Measurements from ENCODE around the gene CELSR1. TPM values are rescaled to one million over a fixed set of nuclear protein-coding genes. Genes with fewer than 3 reads are reported as not detected.

Gene CELSR1
- total RNA-seq, 1 donor from 2014 or later = 8.9 TPM

- intact Hi-C loops (cut with micrococcal nuclease) = no loop called here
- Histone ChIP-seq H3K4me1 (peaks cover 9% of the 10 kb centered on the region), H3K36me3 (no peaks in the 10 kb centered on the region), H3K27me3 (ENCODE audit: low read depth) (peaks cover 30% of the 10 kb centered on the region), H3K27ac (replicated peaks) (no peak overlapping the region), H3K9me3 (replicated peaks) (no peaks in the 10 kb centered on the region), H3K4me3 (no peak overlapping the region)
- TF ChIP-seq CTCF (IDR thresholded peaks at IDR 0.05; ENCODE audit: borderline replicate concordance) = no peak
- no peak for DNase-seq
Observed at GRCh38 chr22:46469711-46470110, 67.7 kb downstream of the CELSR1 start.

GRCh38 chr22:46467006-46467405, 70.4 kb downstream of the CELSR1 start:
- no peak for TF ChIP-seq CTCF (IDR thresholded peaks at IDR 0.05; ENCODE audit: borderline replicate concordance)
- Histone ChIP-seq H3K36me3 (no peaks in the 10 kb centered on the region), H3K9me3 (replicated peaks) (no peaks in the 10 kb centered on the region), H3K4me3 (no peak overlapping the region), H3K27ac (replicated peaks) (no peak overlapping the region), H3K4me1 (peaks cover 9% of the 10 kb centered on the region), H3K27me3 (ENCODE audit: low read depth) (peaks cover 13% of the 10 kb centered on the region)
- no peak for DNase-seq
- intact Hi-C loops (cut with micrococcal nuclease) = no loop called here

- no peaks in the 10 kb centered on the region for H3K36me3 ChIP-seq
- no peaks in the 10 kb centered on the region for H3K9me3 ChIP-seq (replicated peaks)
- H3K27me3 ChIP-seq (ENCODE audit: low read depth) = peaks cover 13% of the 10 kb centered on the region
- TF ChIP-seq CTCF (IDR thresholded peaks at IDR 0.05; ENCODE audit: borderline replicate concordance) = no peak
- no peak for DNase-seq
- peaks cover 9% of the 10 kb centered on the region for H3K4me1 ChIP-seq
- H3K27ac ChIP-seq (replicated peaks) = no peak overlapping the region
- intact Hi-C loops (cut with micrococcal nuclease) = no loop called here
- no peak overlapping the region for H3K4me3 ChIP-seq
Observed at GRCh38 chr22:46466255-46466676, 71.2 kb downstream of the CELSR1 start.

- Histone ChIP-seq H3K4me3 (no peak overlapping the region), H3K9me3 (replicated peaks) (no peaks in the 10 kb centered on the region), H3K36me3 (no peaks in the 10 kb centered on the region), H3K27me3 (ENCODE audit: low read depth) (peaks cover 12% of the 10 kb centered on the region), H3K4me1 (peaks cover 9% of the 10 kb centered on the region), H3K27ac (replicated peaks) (no peak overlapping the region)
- no peak for TF ChIP-seq CTCF (IDR thresholded peaks at IDR 0.05; ENCODE audit: borderline replicate concordance)
- DNase-seq = no peak
- intact Hi-C loops (cut with micrococcal nuclease) = no loop called here
Observed at GRCh38 chr22:46465793-46466192, 71.6 kb downstream of the CELSR1 start.

GRCh38 chr22:46465345-46465720, 72.1 kb downstream of the CELSR1 start:
- Histone ChIP-seq H3K27ac (replicated peaks) (no peak overlapping the region), H3K36me3 (no peaks in the 10 kb centered on the region), H3K4me1 (peaks cover 9% of the 10 kb centered on the region), H3K27me3 (ENCODE audit: low read depth) (peaks cover 12% of the 10 kb centered on the region), H3K9me3 (replicated peaks) (no peaks in the 10 kb centered on the region), H3K4me3 (no peak overlapping the region)
- no peak for TF ChIP-seq CTCF (IDR thresholded peaks at IDR 0.05; ENCODE audit: borderline replicate concordance)
- intact Hi-C loops (cut with micrococcal nuclease) = no loop called here
- DNase-seq = peak; percentile 32
